GM20000 (cell line): ENCODE data around the gene SLIT3.

Experiments
- DNase-seq: peaks from one replicate; pipeline ENCODE4 v3.0.0; 2012; ENCODE audit warnings: low spot score
- TF ChIP-seq, protein P1 (sequence below): IDR thresholded peaks from 2 replicates; pipeline ENCODE4 v1.5.1; 2012; ENCODE audit warnings: mild to moderate bottlenecking, control low read depth; ENCODE audit errors: extremely low read depth, missing control alignments

SLIT3 gene

GRCh38 chr5:169270827-169271226 lies 30.1 kb downstream of the SLIT3 start:
- TF ChIP-seq, protein P1, sequence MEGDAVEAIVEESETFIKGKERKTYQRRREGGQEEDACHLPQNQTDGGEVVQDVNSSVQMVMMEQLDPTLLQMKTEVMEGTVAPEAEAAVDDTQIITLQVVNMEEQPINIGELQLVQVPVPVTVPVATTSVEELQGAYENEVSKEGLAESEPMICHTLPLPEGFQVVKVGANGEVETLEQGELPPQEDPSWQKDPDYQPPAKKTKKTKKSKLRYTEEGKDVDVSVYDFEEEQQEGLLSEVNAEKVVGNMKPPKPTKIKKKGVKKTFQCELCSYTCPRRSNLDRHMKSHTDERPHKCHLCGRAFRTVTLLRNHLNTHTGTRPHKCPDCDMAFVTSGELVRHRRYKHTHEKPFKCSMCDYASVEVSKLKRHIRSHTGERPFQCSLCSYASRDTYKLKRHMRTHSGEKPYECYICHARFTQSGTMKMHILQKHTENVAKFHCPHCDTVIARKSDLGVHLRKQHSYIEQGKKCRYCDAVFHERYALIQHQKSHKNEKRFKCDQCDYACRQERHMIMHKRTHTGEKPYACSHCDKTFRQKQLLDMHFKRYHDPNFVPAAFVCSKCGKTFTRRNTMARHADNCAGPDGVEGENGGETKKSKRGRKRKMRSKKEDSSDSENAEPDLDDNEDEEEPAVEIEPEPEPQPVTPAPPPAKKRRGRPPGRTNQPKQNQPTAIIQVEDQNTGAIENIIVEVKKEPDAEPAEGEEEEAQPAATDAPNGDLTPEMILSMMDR: no peak
- DNase-seq: no peak

DNA sequence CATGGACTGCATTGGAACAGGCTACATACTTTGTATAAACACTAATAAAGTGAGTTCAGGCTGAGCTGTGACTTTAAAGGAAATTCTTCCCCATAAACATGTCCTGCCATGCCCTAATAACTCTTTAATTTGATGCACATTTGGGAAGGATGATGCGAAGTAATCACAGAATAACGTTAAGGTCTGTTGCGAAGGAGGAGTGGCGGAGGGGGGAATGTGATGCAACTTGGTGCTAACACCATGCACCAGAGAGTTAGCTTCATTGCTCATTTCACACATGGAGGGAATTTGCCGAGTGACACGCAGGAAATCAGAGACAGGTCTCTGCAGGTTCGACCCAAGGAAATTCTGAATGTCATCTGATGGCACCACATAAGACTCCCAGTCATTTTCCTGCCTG lies 32.9 kb downstream of the SLIT3 start:
- TF ChIP-seq, protein P1: no peak
- no peak for DNase-seq

GRCh38 chr5:169265888-169266287 lies 35.1 kb downstream of the SLIT3 start:
- no peak for DNase-seq
- TF ChIP-seq, protein P1: no peak

DNA sequence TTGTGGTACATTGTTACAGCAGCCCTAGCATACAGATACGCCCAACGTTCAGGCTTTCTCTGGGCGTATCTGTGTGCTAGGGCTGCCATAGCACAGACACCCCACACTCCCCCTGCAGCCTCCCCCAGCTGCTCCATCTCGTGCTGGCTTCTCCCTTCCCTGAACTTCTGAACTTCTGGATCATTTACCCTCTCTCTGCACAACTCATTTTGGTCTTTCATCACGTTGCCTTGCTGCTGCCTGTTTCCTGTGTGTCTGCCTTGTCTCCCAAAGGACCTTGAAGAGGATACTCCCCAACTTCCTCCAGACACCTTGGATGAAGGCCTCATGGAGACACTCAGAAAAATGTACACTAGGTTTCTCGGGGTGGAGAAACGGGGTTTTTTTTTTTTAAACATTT lies 37.3 kb downstream of the SLIT3 start:
- DNase-seq: no peak
- TF ChIP-seq, protein P1: no peak

- DNase-seq: no peak
- TF ChIP-seq, protein P1: no peak
Observed at GRCh38 chr5:169260896-169261569, 39.9 kb downstream of the SLIT3 start.

DNA sequence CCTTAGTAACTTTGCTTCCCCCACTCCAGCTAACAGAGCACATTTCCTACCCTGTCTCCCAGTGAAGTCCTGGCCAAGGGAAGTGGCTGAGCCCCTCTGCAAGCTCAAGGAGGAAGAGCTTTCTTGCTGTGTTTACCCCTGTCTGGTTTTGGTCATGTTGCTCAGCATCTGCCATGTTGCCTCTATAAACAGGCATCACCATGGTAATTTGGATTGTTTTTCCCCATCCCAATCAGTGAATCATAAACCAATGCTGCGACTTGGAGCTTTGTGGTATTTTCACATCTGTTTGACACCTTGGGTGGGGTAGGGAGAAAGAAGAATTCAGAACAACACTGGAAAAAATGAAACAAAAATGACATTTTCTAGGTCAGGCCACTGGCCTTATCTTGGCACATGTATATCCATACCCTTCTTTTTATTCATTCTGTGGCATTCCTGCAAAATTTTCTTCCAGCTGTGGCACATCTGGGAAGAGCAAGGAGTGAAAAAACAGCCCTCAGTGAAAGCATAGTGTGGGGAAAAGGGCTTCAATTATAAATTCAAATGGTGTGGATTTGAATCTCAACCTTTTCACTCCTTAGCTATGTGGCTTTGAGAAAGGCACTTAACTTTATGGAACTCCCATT lies 42.5 kb downstream of the SLIT3 start:
- no peak for DNase-seq
- TF ChIP-seq, protein P1: no peak

- TF ChIP-seq, protein P1: no peak
- DNase-seq: no peak
Observed at GRCh38 chr5:169256191-169256590, 44.7 kb downstream of the SLIT3 start.
